Endothelial cell of hepatic sinusoid (primary cell): ENCODE results near the gene BTRC.

ENCODE experiments used
- in situ Hi-C: cut with HindIII; loops from 2 replicates; pipeline ENCODE4 v1.10.0; 2017; ENCODE audit warnings: low sequenced_read_pairs

BTRC gene

DNA sequence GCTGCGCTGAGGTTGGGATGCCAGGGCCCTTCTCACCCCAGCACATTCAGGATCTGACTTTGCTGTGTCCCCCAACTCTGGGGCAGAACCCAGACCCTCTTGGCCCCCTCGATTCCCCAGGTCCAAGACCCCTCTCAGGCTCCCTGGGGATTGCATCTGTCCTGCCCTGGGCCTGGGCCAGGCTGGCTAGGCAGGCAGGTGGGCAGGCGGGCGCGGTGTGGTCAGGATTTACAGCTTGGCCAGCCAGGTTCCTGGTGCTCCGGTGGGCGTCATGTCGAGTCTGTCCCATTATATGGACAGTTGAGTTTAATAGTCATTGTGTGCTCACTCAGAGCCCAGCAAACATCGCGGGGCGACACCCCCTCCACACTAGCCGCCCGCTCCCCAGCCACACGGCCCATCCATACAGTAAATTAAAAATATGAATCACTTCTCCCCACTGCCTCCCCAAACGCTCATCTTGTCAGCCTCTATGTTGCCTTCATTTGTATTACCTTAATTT lies 210.6 kb downstream of the BTRC start:
- in situ Hi-C loops, result loop anchor here (10.0 kb wide), 1 partner anchor 290 kb away; no protein-coding TSS in a partner anchor

DNA sequence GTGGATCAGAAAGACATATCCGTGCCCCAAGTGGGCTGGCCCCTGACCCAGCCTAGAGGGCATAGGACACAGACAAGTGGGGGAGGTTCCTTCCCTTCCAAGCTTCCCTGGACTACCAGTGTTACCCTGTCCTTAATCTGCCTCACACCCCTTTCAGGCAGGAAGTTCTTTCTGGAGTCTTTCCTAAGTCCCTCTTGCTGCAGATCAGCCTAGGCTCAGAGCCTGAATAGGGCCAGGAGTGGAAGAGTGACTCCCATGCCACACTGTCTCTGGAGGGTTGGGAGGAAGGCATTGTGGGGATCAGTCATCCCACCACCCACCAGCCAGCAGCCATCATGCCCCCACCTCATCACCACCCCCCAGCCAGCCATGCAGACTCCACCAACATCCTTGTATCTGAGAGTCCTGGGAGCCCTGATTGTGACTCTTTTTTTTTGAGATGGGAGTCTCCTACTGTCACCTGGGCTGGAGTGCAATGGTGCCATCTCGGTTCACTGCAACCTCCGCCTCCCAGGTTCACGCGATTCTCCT lies 211.5 kb downstream of the BTRC start:
- in situ Hi-C loops, result loop anchor here (10.0 kb wide), 1 partner anchor 291 kb away; no protein-coding TSS in a partner anchor

- in situ Hi-C loops, result loop anchor here (10.0 kb wide), 1 partner anchor 291 kb away; no protein-coding TSS in a partner anchor
These were observed 212.0 kb downstream of the BTRC start for GRCh38 chr10:101565936-101566332.

DNA sequence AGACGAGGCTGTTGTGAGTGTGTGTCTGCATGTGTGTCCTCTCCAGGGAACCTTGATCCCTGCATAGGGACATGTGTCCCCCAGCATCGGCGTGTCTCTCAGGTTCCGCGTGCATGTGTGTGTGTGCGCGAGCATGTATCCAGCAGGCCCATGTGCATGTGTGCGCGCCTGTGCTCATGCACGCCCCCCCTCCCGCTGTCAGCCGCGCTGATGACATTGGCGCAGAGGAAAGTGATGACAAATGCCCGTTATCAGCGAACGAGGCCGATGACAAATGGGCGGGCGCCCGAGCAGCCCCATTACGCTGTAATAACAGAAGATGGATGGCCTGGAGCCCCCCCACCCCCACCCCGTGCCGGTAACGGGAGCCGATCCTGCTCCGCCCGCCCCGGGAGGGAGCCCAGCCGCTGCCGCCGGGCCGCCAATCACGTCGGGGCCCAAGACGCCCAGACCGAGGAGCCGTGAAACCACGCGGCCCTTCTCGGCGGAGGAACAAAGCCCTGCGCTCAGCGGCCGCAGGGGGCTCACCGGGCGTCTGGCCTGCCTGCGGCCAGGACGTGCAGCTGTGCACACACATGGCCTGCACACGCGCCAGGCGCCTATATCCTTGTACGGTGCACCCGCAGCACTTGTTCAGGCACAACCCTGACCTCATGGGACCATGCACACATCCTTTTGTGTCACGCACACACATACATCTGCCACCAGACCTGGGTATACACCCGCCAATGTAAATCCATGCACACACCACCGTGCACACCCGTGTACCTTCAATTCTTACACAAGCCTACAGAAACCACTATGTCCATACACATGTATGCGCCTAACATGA lies 212.6 kb downstream of the BTRC start:
- in situ Hi-C loops, result loop anchor here (10.0 kb wide), 1 partner anchor 292 kb away; no protein-coding TSS in a partner anchor

DNA sequence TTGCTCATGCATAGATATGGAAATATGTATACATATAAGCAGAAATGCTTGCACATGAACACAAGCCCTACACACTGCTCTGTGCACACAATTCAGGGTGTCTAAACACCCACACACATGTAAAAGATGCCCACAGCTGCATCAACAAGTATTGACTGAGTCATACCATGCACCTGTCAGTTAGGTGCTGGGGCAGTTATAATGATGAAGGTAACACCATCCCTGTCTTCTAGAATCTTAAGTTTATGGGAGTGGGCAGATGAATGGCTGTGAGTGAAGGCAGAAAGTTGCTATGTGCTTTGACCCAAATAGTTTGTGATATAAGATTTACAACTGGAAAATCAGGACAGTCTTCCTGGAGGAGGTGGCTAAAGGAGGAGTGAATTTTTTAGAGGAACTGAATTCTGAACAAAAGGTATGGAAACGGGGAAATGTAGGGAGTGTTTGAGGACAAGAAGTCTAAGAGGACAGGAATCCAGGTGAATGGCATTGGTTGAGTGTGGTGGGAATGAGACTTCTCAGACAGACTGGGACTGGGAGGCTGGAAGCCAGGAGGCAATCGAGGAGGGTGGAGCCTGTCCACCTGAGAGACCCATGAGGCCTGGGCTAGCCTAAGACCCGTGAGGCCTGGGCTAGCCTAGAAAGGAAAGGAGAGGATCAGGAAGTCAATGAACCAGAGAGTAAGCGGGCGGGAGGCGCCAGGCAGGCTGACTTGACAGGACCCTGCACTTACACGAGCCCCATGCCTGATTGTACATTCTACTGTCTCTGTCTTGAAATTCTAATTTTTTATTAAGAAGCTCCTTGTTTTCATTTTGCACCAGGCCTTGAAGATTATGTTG lies 213.4 kb downstream of the BTRC start:
- in situ Hi-C loops, result loop anchor here (10.0 kb wide), 1 partner anchor 293 kb away; no protein-coding TSS in a partner anchor

GRCh38 chr10:101568054-101568745 lies 214.2 kb downstream of the BTRC start:
- in situ Hi-C loops, result loop anchor here (10.0 kb wide), 1 partner anchor 293 kb away; no protein-coding TSS in a partner anchor

- in situ Hi-C loops, result loop anchor here (10.0 kb wide), 1 partner anchor 294 kb away; no protein-coding TSS in a partner anchor
These were observed 215.3 kb downstream of the BTRC start for GRCh38 chr10:101569323-101569621.

DNA sequence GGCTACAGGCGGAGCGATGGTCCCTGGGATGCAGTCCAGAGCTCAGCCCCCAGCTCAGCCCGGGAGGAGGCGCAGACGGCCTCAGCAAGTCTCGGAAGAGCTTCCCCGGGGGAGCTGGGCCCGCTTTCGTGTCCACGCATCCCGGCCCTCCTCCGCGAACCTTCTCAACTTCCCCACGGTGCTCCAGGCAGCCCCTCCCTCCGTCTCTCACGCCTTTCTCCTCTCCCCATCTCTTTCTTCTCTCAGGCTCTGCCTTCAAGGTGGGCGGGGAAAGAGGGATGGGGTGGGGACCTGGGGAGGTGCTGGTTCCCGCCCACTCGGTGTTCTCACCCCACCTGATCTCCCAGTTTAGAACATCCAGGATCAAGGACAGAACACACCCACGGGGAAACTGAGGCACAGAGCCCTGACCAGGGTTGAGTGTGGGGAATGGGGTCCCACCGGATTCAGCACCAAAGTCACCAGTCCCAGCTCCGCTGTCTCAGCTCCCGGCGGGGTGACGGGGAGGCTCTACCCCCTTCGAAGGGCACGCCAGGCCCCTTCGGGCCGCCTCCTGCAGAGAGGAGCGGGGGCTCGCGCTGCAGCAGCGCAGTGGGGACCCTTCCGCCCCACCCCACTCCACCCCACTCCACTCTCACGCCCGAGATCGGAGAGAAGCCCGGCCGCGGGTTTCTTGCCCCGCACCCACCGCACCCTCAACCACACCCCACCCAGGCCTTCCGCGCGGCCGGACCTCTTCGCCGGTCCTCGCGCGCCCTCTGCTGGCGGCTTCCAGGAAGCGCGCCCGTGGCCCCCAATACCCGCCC lies 215.9 kb downstream of the BTRC start:
- in situ Hi-C loops, result loop anchor here (10.0 kb wide), 1 partner anchor 295 kb away; no protein-coding TSS in a partner anchor

GRCh38 chr10:101570428-101571270 lies 216.7 kb downstream of the BTRC start:
- in situ Hi-C loops, result no loop called here

- in situ Hi-C loops, result no loop called here
These were observed 217.4 kb downstream of the BTRC start for GRCh38 chr10:101571271-101571925.

DNA sequence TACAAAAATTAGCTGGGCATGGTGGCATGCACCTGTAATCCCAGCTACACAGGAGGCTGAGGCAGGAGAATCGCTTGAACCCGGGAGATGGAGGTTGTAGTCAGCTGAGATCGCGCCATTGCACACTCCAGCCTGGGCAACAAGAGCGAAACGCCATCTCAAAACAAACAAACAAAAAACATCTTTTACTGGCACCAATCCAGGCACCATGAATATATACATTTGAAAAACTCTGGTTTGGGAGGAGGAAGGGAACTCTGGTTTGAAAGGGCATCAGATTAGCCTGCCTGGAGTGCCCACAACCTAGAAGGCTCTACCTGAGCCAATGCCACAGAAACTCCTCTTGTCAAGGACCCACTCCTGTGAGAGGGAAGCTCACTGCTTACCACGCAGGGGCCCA lies 218.2 kb downstream of the BTRC start:
- in situ Hi-C loops, result no loop called here

- in situ Hi-C loops, result no loop called here
These were observed 218.8 kb downstream of the BTRC start for GRCh38 chr10:101572785-101573184.

- in situ Hi-C loops, result no loop called here
These were observed 220.2 kb downstream of the BTRC start for GRCh38 chr10:101573885-101574753.

DNA sequence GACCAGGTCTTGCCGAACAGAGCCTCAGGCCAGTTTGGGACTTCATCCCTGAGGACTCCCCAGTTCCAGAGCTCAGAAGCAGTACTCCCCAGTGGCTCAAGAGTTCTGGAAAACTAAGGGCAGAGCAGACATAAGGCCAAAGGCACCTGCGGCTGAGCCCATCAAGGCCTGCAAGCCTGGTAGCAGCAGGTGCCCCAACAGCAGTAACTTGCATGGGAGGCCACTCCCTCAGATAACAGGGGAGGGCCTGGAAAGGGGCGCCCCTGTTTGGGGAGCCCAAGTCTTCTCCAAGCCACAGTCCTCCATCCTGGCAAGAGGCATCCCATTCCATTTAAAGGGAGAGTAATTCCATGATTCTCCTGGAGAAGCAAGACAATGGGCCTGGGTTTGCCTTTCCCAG lies 221.1 kb downstream of the BTRC start:
- in situ Hi-C loops, result no loop called here

DNA sequence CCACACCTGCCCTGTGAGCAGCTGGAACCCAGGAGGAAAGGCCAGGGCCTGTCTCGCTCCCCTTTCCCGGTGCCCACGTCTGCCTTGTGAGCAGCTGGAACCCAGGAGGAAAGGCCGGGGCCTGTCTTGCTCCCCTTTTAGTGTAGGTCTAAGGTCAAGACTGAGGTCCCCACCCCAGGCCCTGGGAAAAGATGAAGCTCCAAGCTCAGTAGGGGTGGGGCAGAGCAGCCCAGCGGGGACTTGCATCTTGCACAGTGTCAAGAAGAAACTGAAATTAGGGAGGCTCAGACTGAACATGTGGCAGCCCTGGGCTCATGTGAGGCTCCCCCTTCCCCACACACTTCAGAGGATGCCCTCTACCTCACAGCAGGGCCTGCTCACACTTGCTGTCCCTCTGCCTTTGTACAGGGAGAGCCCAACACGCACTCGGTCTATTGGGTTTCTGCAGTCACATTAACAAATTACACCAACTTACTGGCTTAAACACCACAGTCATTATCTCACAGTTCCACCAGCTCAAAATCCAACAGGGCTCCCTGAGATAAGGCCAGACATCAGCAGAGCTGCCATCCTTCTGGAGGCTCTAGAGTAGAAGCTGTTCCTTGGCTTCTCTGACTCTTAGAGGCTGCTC lies 221.7 kb downstream of the BTRC start:
- in situ Hi-C loops, result no loop called here

GRCh38 chr10:101576211-101576863 lies 222.4 kb downstream of the BTRC start:
- in situ Hi-C loops, result no loop called here
